ENCODE results near the gene KAT14. TPM values are rescaled to one million over a fixed set of nuclear protein-coding genes. Genes with fewer than 3 reads are reported as not detected.

The KAT14 gene
- total RNA-seq, 1 experiment from 2014 or later, result 28.4 TPM

GRCh38 chr20:18180815-18181214 lies 43.2 kb downstream of the KAT14 start:
- H3K79me2 ChIP-seq (ENCODE audit: low read depth), result no peaks in the 10 kb centered on the region
- H3K27ac ChIP-seq, result no peak overlapping the region
- ChIA-PET POLR2A (ENCODE audit: unreplicated experiment) (no interaction called here), CTCF (interaction anchor here (0.6 kb wide), 1 partner anchor 75 kb away, joined by 4 read pairs; no protein-coding TSS in a partner anchor)
- no peak overlapping the region for H3K4me2 ChIP-seq
- no peaks in the 10 kb centered on the region for H3K27me3 ChIP-seq (ENCODE audit: insufficient read depth, low read depth)
- no peak overlapping the region for H2AFZ ChIP-seq
- no peak overlapping the region for H3K4me3 ChIP-seq
- H3K36me3 ChIP-seq (ENCODE audit: low read depth), result peaks cover 28% of the 10 kb centered on the region
- H3K9me2 ChIP-seq (ENCODE audit: insufficient read depth), result no peaks in the 10 kb centered on the region
- H3K9me3 ChIP-seq (ENCODE audit: insufficient read depth, low read depth), result peaks cover 10% of the 10 kb centered on the region
- no TSS peak for BruUV-seq (replicated peaks)
- no peaks in the 10 kb centered on the region for H3K4me1 ChIP-seq (replicated peaks; ENCODE audit: insufficient read depth)
- H4K20me1 ChIP-seq (ENCODE audit: insufficient read depth), result no peaks in the 10 kb centered on the region
- intact Hi-C loops (cut with micrococcal nuclease; ENCODE audit: unreplicated experiment), result no loop called here
- no peak for TF ChIP-seq EZH2 (IDR thresholded peaks at IDR 0.05; ENCODE audit: low read depth)
- no peak for TF ChIP-seq CTCF (conservative IDR thresholded peaks at IDR 0.05)
- no peak for DNase-seq
- no peaks in the 10 kb centered on the region for H3F3A ChIP-seq (ENCODE audit: insufficient read depth, low read depth)

- Histone ChIP-seq H3K4me2 (no peak overlapping the region), H3F3A (ENCODE audit: insufficient read depth, low read depth) (no peaks in the 10 kb centered on the region), H4K20me1 (ENCODE audit: insufficient read depth) (no peaks in the 10 kb centered on the region), H3K79me2 (ENCODE audit: low read depth) (no peaks in the 10 kb centered on the region), H3K4me1 (replicated peaks; ENCODE audit: insufficient read depth) (no peaks in the 10 kb centered on the region), H3K9me2 (ENCODE audit: insufficient read depth) (no peaks in the 10 kb centered on the region), H3K36me3 (ENCODE audit: low read depth) (peaks cover 31% of the 10 kb centered on the region; the same call in 1 of the 2 replicates), H2AFZ (no peak overlapping the region), H3K4me3 (no peak overlapping the region), H3K9me3 (ENCODE audit: insufficient read depth, low read depth) (no peaks in the 10 kb centered on the region), H3K27me3 (ENCODE audit: insufficient read depth, low read depth) (no peaks in the 10 kb centered on the region), H3K27ac (no peak overlapping the region)
- CTCF ChIA-PET, result no interaction called here
- intact Hi-C loops (cut with micrococcal nuclease; ENCODE audit: unreplicated experiment), result no loop called here
- POLR2A ChIA-PET (ENCODE audit: unreplicated experiment), result no interaction called here
- TF ChIP-seq CTCF (conservative IDR thresholded peaks at IDR 0.05) (no peak), EZH2 (IDR thresholded peaks at IDR 0.05; ENCODE audit: low read depth) (no peak)
- no TSS peak for BruUV-seq (replicated peaks)
- no peak for DNase-seq
Measured at GRCh38 chr20:18187020-18187419, 49.4 kb downstream of the KAT14 start.

- intact Hi-C loops (cut with micrococcal nuclease; ENCODE audit: unreplicated experiment), result no loop called here
- Histone ChIP-seq H3K27me3 (ENCODE audit: insufficient read depth, low read depth) (no peaks in the 10 kb centered on the region), H2AFZ (no peak overlapping the region), H3K79me2 (ENCODE audit: low read depth) (no peaks in the 10 kb centered on the region), H3K4me3 (no peak overlapping the region), H3F3A (ENCODE audit: insufficient read depth, low read depth) (no peaks in the 10 kb centered on the region), H3K36me3 (ENCODE audit: low read depth) (peaks cover 28% of the 10 kb centered on the region; the same call in 1 of the 2 replicates), H3K9me3 (ENCODE audit: insufficient read depth, low read depth) (no peaks in the 10 kb centered on the region), H3K4me2 (no peak overlapping the region), H3K27ac (no peak overlapping the region), H3K9me2 (ENCODE audit: insufficient read depth) (no peaks in the 10 kb centered on the region), H4K20me1 (ENCODE audit: insufficient read depth) (no peaks in the 10 kb centered on the region), H3K4me1 (replicated peaks; ENCODE audit: insufficient read depth) (no peaks in the 10 kb centered on the region)
- CTCF ChIA-PET, result no interaction called here
- POLR2A ChIA-PET (ENCODE audit: unreplicated experiment), result no interaction called here
- no TSS peak for BruUV-seq (replicated peaks)
- DNase-seq, result no peak
- TF ChIP-seq EZH2 (IDR thresholded peaks at IDR 0.05; ENCODE audit: low read depth), result no peak
- no peak for TF ChIP-seq CTCF (conservative IDR thresholded peaks at IDR 0.05)
Measured at GRCh38 chr20:18188434-18188833, 50.8 kb downstream of the KAT14 start.

Data from PC-9 (cell line).